ENCODE measurements around the gene ZNF436.

- TF ChIP-seq CTCF (IDR thresholded peaks at IDR 0.05) (no peak), POLR2A (IDR thresholded peaks at IDR 0.05) (no peak)
Measured at GRCh38 chr1:23325393-23325792, 44.2 kb downstream of the ZNF436 start.

Data from body of pancreas (tissue), 4 donors.